HG02852 (cell line): Measurements from ENCODE around the gene TCF12.
A peak's percentile ranks its signal among the peaks of the same experiment; 100 is the strongest.
"Not testable (repeated sequence)": the region's sequence is repeated elsewhere in the genome, so short reads cannot be mapped to it uniquely, and the experiment has no call there.

Source experiments
- ATAC-seq: cut with Tn5 transposase; IDR thresholded peaks from one replicate; pipeline ENCODE4 v1.9.1; 2021; ENCODE audit warnings: mild to moderate bottlenecking, moderate library complexity; ENCODE audit not compliant: unreplicated experiment

Gene TCF12

DNA sequence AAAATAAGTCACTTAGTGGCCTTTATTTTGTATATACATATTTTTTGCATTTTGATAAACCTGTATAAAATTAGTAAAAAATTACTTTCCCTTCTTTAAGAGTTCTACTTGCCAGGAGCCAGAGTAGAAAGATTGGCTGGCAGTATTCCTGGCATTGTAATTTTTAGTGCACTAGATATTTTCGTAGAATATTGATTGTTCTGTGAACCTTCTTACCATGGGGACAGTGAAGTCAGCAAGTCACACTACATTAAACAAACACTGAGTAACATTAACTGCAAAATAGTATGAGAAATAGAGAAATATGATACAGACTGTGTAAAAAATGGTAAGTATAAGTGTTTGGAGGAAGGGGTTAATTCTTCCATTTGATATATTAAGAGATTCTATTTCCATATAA is 26.0 kb downstream of the TCF12 start:
- no peak for ATAC-seq

DNA sequence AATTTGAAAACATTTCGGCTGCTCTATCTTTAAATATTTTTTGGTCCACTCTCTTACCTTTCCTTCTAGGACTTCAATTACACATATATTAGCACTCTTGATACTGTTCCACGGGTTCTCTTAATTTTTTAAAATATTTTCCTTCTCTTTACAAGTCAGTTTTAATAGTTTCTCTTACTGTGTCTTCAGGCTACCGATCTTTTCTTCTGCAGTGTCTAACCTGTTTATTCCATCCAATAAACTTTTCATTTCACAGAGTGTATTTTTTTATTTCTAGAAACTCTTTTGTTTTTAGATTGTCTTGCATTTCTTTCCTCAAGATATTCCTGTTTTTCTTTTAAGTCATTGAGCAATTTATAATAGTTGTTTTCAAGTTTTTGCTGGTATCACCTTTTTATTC is 27.7 kb downstream of the TCF12 start:
- ATAC-seq, result no peak

DNA sequence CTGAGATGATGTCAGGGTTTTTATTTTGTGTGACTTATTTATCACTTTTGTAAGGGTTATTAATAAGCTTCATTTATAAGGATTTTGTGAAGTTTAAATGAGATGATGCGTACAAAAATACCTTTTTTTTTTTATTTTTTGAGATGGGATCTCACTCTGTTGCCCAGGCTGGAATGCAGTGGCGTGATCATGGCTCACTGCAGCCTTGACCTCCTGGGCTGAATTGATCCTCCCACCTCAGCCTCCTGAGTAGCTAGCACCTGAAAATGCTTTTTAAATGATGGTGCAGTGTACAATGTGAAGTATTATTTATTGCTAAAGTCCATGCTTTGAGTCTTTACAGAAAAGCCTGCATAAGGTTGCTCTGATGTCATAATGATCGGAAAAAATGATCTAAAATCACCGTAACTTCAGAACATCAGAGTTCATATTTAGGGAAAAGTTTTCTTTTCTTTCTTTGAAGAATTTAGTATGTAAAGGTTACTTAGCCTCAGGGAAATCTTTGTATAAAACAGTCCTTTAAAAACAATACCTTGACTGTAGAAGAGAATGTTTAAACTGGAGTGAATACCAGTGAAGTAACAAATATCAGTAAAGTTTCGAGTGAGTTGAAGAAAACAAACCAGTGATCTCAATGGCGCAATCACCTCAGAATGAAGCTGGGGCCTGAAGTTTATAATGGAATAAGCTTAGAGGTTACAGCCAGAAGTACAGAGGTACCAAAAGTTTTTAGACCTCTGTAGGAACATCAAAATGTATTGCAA is 29.7 kb downstream of the TCF12 start:
- no peak for ATAC-seq

GRCh38 chr15:56948764-56949101 is 30.3 kb downstream of the TCF12 start:
- no peak for ATAC-seq

DNA sequence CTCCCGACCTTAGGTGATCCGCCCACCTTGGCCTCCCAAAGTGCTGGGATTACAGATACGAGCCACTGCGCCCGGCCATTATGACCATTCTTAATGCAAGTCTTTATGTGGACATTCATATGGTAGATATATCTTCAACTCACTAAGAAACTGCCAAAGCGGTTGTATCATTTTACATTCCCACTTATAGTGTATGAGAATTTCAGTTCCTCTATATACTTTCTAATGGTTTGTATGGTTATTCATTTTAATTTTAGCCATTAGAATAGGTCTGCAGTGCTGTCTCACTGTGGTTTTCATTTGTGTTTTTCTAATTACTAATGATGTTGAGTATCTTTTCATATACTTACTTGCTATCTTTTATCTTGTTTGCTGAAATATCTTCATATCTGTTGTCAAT is 32.5 kb downstream of the TCF12 start:
- ATAC-seq, result peak; percentile 97

DNA sequence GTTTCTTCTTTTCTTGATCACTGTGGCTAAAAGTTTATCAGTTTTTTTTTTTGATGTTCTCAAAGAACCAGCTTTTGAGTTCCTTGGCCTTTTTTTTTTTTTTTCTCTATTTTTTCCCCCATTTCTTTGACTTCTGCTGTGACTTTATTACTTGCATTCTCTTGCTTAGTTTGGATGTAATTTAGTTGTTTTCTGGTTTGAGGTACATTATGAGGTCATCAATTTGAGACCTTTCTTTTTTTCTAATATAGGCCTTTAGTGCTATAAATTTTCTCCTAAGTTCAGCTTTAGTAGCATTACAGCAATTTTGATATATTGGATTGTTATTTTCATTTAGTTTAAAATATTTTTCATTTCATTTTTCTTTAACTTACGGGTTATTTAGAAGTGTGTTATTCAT is 35.3 kb downstream of the TCF12 start:
- ATAC-seq, result no peak

- ATAC-seq, result not testable (repeated sequence)
Observed at GRCh38 chr15:56955011-56955410, 36.6 kb downstream of the TCF12 start.

GRCh38 chr15:56956538-56956937 is 38.1 kb downstream of the TCF12 start:
- ATAC-seq, result no peak

- no peak for ATAC-seq
Observed at GRCh38 chr15:56957812-56958406, 39.5 kb downstream of the TCF12 start.

DNA sequence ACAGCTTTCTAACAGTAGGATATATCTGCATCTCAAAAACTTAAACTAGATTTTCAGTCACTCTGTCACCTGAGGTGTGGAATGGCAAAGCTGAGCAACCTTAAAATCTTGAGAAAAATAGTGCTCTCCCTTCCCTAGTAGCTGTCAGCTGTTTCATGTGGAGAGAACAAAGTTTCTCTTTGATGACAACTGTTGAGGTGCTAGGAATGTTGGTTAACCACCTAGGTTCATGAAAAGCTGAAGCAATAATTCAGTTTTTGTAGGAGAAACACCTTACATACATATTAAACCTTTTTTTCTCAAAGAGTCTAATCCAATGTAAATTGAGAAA is 40.8 kb downstream of the TCF12 start:
- no peak for ATAC-seq

- no peak for ATAC-seq
Observed at GRCh38 chr15:56960116-56960515, 41.7 kb downstream of the TCF12 start.

DNA sequence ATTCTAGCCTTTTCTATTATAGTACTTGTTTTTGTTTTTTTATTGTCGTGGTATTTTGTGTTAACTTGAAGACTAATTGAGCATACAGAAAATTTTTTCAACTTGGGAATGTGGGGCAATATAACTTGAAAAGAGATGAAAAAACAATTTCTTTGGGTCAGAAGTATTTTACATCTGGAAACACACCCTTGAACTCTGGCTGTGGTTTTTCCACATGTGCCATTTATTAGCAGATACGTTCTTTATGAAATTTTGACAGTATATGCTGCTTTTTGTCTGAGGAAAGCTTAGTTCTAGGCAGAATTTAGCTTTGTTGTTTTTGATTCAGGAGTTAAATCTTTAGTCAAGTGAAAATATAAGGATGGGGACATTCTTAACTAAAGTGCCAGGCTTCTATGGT is 44.7 kb downstream of the TCF12 start:
- no peak for ATAC-seq

DNA sequence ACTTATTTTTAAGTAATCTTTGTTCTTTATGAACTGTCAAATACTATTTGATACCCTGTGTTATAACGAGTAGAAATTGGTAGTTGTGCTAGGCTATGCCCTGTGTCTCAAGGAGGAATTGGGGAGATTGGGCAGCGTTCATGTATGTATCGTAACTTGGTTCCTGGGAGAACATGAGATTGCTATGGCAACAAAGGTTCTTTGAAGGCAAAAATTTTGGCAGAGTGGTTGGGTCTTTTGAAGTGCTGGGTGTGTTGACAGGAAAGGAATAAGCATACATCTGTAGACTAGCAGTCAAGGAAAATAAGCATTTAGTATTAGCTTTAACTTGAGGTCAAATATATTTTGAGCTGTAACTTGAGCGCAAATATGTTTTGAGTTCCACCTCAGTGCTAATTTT is 45.3 kb downstream of the TCF12 start:
- no peak for ATAC-seq

- ATAC-seq, result peak; percentile 51
Observed at GRCh38 chr15:56964182-56964581, 45.7 kb downstream of the TCF12 start.

- no peak for ATAC-seq
Observed at GRCh38 chr15:56965231-56966013, 47.0 kb downstream of the TCF12 start.

- ATAC-seq, result no peak
Observed at GRCh38 chr15:56967336-56967735, 48.9 kb downstream of the TCF12 start.

- ATAC-seq, result no peak
Observed at GRCh38 chr15:56968256-56968655, 49.8 kb downstream of the TCF12 start.

DNA sequence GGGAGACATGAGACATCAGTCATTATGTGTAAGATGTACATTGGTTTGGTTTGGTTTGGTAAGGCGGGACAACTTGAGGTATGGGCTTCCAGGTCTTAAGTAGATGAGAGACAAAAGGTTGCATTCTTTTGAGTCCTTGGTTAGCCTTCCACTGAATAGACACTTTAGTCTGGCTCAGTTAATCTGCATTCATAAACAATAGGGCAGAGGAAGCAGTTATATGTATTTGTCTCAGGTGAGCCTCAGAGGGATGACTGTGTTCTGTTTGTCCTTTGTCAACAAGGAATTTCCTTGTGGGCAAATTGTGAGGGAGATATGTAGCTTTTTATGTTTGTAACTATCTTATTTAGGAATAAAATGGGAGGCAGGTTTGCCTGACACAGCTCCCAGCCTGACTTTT is 50.4 kb downstream of the TCF12 start:
- ATAC-seq, result no peak

GRCh38 chr15:56969265-56969895 is 50.9 kb downstream of the TCF12 start:
- no peak for ATAC-seq

GRCh38 chr15:56971571-56971970 is 53.1 kb downstream of the TCF12 start:
- ATAC-seq, result no peak

DNA sequence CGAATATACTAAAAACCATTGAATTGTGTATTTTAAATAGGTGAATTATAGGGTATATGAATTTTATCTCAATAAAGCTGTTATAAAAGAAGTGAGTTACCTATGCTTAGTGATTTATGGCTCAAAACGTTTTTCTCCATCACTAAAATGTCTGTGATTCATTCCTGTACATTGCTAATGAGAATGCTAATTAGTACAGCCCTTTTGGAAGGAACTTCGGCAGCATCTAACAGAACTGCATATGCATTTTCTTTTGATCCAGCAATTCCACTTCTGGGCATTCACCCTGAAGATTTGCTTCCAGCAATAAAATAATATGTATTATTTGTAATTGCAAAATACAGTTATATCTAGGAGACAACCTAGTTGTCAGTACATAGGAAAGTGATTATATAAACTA is 53.6 kb downstream of the TCF12 start:
- ATAC-seq, result no peak

DNA sequence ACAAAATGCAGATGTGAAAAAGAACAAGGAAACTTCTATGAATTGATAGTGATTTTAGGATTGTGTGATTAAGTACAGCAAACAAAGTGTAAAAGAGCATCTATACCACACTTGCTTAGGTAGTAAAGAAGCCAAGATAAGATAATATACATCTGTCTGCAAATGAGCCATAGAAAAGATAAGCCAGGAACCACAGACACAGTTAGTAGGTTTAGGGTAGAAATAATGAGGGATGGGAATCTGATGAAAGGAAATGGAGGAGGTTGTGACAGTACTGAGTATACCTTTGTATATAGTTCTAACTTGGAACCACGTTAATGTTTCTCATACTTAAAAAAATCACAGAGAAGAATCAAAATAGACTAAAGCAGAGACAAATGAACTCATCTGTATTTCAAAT is 54.0 kb downstream of the TCF12 start:
- no peak for ATAC-seq
